Posterior vena cava (tissue), 2 donors: ENCODE measurements around the gene CARD14. TPM values are rescaled to one million over a fixed set of nuclear protein-coding genes. Genes with fewer than 3 reads are reported as not detected.

ENCODE experiments used
- DNase-seq: peaks from one replicate; pipeline ENCODE4 v3.0.0-alpha.2; 2020; ENCODE audit warnings: low spot score
- intact Hi-C, 2 donors: fragments of 100-400 bp; cut with DNase I; formaldehyde crosslinking; loops; one replicate each; pipeline versions ENCODE4 v1.14.1 to v1.14.2; 2022 to 2023
- total RNA-seq, 2 donors: library from RNA; stranded (reverse); fragmentation: NEBNext Ultra II Directional; extraction: Animal tissue kit (Norgen Biotek cat#: 25700); gene quantifications; one replicate each; pipeline ENCODE4 v1.2.1, GENCODE V29; 2021
- donor health status: DM: yes; HTN: yes; CAD: no.
- donor health status: DM: yes; HTN: yes; CAD: no.

Gene CARD14
- total RNA-seq, 2 donors from 2014 or later, result 0.24 TPM; not detected in 1

GRCh38 chr17:80177986-80178595 lies 8.3 kb downstream of the CARD14 start:
- intact Hi-C loops, result no loop called here
- no peak for DNase-seq

GRCh38 chr17:80180192-80180591 lies 10.4 kb downstream of the CARD14 start:
- DNase-seq, result no peak

GRCh38 chr17:80181431-80181830 lies 11.6 kb downstream of the CARD14 start:
- intact Hi-C loops, result no loop called here
- no peak for DNase-seq

More at GRCh38 chr17:80180192-80180591, 10.4 kb downstream of the CARD14 start:
- intact Hi-C loops, result no loop called here

- intact Hi-C loops, result no loop called here
- no peak for DNase-seq
Observed at GRCh38 chr17:80182118-80182844, 12.5 kb downstream of the CARD14 start.

- intact Hi-C loops, result no loop called here
- no peak for DNase-seq
Observed at GRCh38 chr17:80182845-80183223, 13.0 kb downstream of the CARD14 start.

GRCh38 chr17:80183581-80184422 lies 14.0 kb downstream of the CARD14 start:
- DNase-seq, result no peak
- intact Hi-C loops, result no loop called here

- intact Hi-C loops, result no loop called here
- DNase-seq, result no peak
Observed at GRCh38 chr17:80184423-80184714, 14.5 kb downstream of the CARD14 start.

- intact Hi-C loops, result no loop called here
- no peak for DNase-seq
Observed at GRCh38 chr17:80185968-80186367, 16.1 kb downstream of the CARD14 start.

- DNase-seq, result no peak
- intact Hi-C loops, result no loop called here
Observed at GRCh38 chr17:80187090-80187489, 17.3 kb downstream of the CARD14 start.

- intact Hi-C loops, result no loop called here
- DNase-seq, result peak; percentile 89
Observed at GRCh38 chr17:80187515-80187941, 17.7 kb downstream of the CARD14 start.

GRCh38 chr17:80189611-80190010 lies 19.8 kb downstream of the CARD14 start:
- no peak for DNase-seq
- intact Hi-C loops, result no loop called here

- intact Hi-C loops, result no loop called here
- no peak for DNase-seq
Observed at GRCh38 chr17:80190716-80191115, 20.9 kb downstream of the CARD14 start.

- no peak for DNase-seq
- intact Hi-C loops, result no loop called here
Observed at GRCh38 chr17:80191192-80191591, 21.4 kb downstream of the CARD14 start.

- DNase-seq, result no peak
- intact Hi-C loops, result no loop called here
Observed at GRCh38 chr17:80191865-80192661, 22.2 kb downstream of the CARD14 start.

GRCh38 chr17:80195141-80195540 lies 25.3 kb downstream of the CARD14 start:
- intact Hi-C loops, result no loop called here
- DNase-seq, result no peak

GRCh38 chr17:80195671-80196529 lies 26.1 kb downstream of the CARD14 start:
- DNase-seq, result no peak
- intact Hi-C loops, result no loop called here

- DNase-seq, result no peak
Observed at GRCh38 chr17:80196652-80197051, 26.8 kb downstream of the CARD14 start.

GRCh38 chr17:80198144-80198661 lies 28.4 kb downstream of the CARD14 start:
- intact Hi-C loops, result no loop called here
- no peak for DNase-seq

More at GRCh38 chr17:80196652-80197051, 26.8 kb downstream of the CARD14 start:
- intact Hi-C loops, result no loop called here
